Measurements from ENCODE around the gene HEPACAM2. TPM values are rescaled to one million over a fixed set of nuclear protein-coding genes. Genes with fewer than 3 reads are reported as not detected.

Gene HEPACAM2
- total and polyA plus RNA-seq, 12 donors, result 0.03 to 0.39 (median 0.22) TPM; not detected in 6

- TF ChIP-seq POLR2A (IDR thresholded peaks at IDR 0.05) (no peak), CTCF (IDR thresholded peaks at IDR 0.05) (no peak)
- 72 to 75% (median 72%) methylated on average over 3 of the region's 3 CpGs for WGBS, 4 donors
- intact Hi-C loops (cut with DNase I), result no loop called here
- Histone ChIP-seq H3K4me3 (peak overlapping the region in 1 of 4 donors; percentile 55), H3K4me1 (replicated peaks in 1 of 2) (peaks cover 0 to 14% of the 10 kb centered on the region in 2 donors), H3K9me3 (replicated peaks in 1 of 3) (no peaks in the 10 kb centered on the region), H3K27ac (peak overlapping the region in 3 of 5 donors; percentile 15 to 32 (median 19)), H3K27me3 (no peaks in the 10 kb centered on the region), H3K36me3 (replicated peaks in 1 of 2) (peaks cover 0 to 12% of the 10 kb centered on the region in 2 donors)
- DNase-seq, result no peak
These were observed 77.5 kb downstream of the HEPACAM2 start for GRCh38 chr7:93148727-93149126.

- TF ChIP-seq CTCF (IDR thresholded peaks at IDR 0.05) (no peak), POLR2A (IDR thresholded peaks at IDR 0.05) (no peak)
- DNase-seq, result peak in 3 of 7 donors; percentile 13 to 17 (median 13)
- intact Hi-C loops (cut with DNase I), result no loop called here
- peak within 1 kb of the TSS in 3 of 5 donors; percentile 15 to 32 (median 19) for H3K27ac ChIP-seq
- no peaks in the 10 kb centered on the region for H3K9me3 ChIP-seq (replicated peaks in 1 of 3)
- H3K36me3 ChIP-seq (replicated peaks in 1 of 2), result peaks cover 0 to 18% of the 10 kb centered on the region in 2 donors
- H3K27me3 ChIP-seq, result no peaks in the 10 kb centered on the region
- peak within 1 kb of the TSS in 2 of 4 donors; percentile 32 to 55 for H3K4me3 ChIP-seq
- H3K4me1 ChIP-seq (replicated peaks in 1 of 2), result peaks cover 0 to 14% of the 10 kb centered on the region in 2 donors
- 13 to 24% (median 19%) methylated on average over 2 of the region's 2 CpGs for WGBS, 4 donors
These were observed 78.1 kb downstream of the HEPACAM2 start, which contains the start of gene SAMD9L for GRCh38 chr7:93148144-93148543. Gene SAMD9L (minus strand): TSS chr7:93148385. CDS start chr7:93135971, 12,414 bp downstream.

GRCh38 chr7:93147363-93147762, 78.9 kb downstream of the HEPACAM2 start:
- intact Hi-C loops (cut with DNase I), result no loop called here
- Histone ChIP-seq H3K4me1 (replicated peaks in 1 of 2) (peaks cover 0 to 14% of the 10 kb centered on the region in 2 donors), H3K27ac (peak overlapping the region in 1 of 5 donors; percentile 32), H3K27me3 (no peaks in the 10 kb centered on the region), H3K9me3 (replicated peaks in 1 of 3) (no peaks in the 10 kb centered on the region), H3K4me3 (peak overlapping the region in 2 of 4 donors; percentile 32 to 55), H3K36me3 (replicated peaks in 1 of 2) (peaks cover 0 to 25% of the 10 kb centered on the region in 2 donors)
- TF ChIP-seq POLR2A (IDR thresholded peaks at IDR 0.05) (no peak), CTCF (IDR thresholded peaks at IDR 0.05) (no peak)
- peak; percentile 20 to 59 (median 28) for DNase-seq
- 12 to 17% (median 15%) methylated on average over 3 of the region's 3 CpGs for WGBS, 4 donors

GRCh38 chr7:93146472-93147141, 79.7 kb downstream of the HEPACAM2 start:
- Histone ChIP-seq H3K4me1 (replicated peaks in 1 of 2) (peaks cover 0 to 14% of the 10 kb centered on the region in 2 donors), H3K9me3 (replicated peaks in 1 of 3) (no peaks in the 10 kb centered on the region), H3K36me3 (replicated peaks in 1 of 2) (peaks cover 0 to 28% of the 10 kb centered on the region in 2 donors), H3K4me3 (peak overlapping the region in 1 of 4 donors; percentile 55), H3K27me3 (no peaks in the 10 kb centered on the region), H3K27ac (no peak overlapping the region)
- intact Hi-C loops (cut with DNase I), result no loop called here
- WGBS, 4 donors, result 57 to 62% (median 58%) methylated on average over 5 of the region's 5 CpGs
- no peak for DNase-seq
- TF ChIP-seq POLR2A (IDR thresholded peaks at IDR 0.05), result no peak
- TF ChIP-seq CTCF (IDR thresholded peaks at IDR 0.05), result no peak
